ENCODE data around the gene CDC42BPB.
A peak's percentile ranks its signal among the peaks of the same experiment; 100 is the strongest.
"Not testable (repeated sequence)": the region's sequence is repeated elsewhere in the genome, so short reads cannot be mapped to it uniquely, and the experiment has no call there.

CDC42BPB gene

DNA sequence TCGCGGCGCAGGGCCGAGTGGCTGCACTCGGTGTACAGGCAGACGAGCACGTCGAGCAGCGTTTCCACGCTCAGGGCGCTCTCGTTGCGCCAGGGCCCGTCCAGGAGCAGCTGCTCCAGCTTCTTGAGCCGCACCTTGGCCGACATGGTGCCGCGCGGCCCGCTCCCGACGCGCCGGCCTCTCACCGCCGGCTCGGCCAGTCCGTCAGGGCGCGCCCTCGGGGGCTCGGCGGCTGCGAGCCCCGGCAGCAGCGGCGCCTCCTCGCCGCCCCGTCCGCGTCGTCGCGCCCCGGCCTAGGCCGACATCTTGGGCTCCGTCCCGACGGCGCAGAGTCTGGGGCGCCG, 349 bp downstream of the CDC42BPB start:
- Histone ChIP-seq H3K4me3 (peak overlapping the region; percentile 72 to 93 (median 91)), H3K27ac (peak overlapping the region; percentile 72 to 97 (median 91))

DNA sequence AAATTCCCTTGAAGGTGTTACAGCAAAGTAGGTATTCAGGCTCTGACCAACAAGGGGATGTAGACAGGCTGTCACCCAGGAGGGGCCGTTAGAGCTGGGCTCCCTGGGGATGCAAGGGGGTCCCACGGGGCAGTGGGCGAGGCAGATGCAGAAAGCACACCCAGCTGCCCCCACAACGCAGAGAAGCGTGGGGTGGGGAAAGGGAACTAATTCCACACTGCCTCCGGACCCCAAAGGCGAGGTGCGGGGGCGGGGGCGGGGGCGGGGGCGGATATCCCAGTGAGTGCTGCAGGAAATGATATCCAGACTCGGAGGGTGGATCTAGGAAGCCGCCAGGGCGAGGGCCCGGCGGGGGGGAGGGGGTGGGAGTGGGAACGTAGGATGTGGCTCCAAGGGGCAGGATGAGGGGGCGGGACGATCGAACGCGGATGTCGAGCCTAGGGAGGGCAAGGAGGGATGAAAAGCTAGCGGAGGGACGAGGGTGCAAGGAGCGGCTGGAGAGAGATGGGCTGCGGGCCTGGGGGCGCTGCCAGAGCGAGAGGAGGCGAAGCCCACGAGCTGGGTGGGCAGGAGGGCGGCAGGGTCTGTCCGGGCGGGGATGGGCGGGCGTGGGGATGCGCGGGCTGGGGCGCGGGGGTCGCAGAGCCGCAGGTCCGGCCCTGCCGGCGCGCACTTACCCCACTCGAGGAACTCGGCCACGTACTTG, 874 bp downstream of the CDC42BPB start:
- Histone ChIP-seq H3K4me3 (peak overlapping the region; percentile 72 to 93 (median 91)), H3K27ac (peak overlapping the region; percentile 72 to 97 (median 91))

DNA sequence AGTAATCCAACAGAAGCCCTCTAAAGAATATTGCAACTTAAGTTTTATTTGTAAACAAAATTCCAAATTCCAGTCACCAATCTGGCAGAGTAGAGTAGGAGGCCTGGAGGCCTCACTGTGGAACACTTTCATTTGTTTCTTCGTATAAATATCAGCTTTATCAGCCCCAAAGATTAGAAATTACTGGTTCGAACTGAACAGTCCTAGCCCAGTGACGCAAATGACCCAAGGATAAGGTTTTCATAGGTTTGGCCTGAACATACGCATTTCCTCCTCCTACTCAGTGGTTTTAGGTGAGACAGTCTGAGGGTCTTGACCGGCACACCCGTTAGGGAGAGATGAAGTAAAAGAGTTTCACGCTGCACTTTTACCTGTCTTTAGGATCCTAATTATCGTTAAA, 1.7 kb downstream of the CDC42BPB start:
- Histone ChIP-seq H3K4me3 (peak overlapping the region in 6 of 7 experiments; percentile 72 to 92 (median 89)), H3K27ac (peak overlapping the region in 16 of 21 experiments; percentile 10 to 97 (median 92))

DNA sequence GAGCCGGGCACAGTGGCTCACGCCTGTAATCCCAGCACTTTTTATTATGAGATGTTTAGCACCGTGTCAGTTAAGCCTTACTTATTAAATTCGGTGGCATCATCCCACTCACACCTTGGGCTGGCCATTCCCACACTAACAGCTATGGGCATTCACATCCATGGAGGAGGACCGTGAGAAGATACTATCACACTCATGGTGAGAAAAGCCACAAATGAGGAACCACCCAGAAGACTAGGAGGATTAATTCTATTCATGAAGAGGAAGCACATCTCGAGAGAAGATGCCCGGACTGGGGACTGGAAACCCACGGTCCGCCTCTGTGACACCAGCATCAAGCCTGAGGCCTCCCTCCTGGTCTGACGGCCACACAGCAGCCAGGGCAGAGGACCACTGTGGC, 4.9 kb downstream of the CDC42BPB start:
- no peak overlapping the region for H3K27ac ChIP-seq
- no peak overlapping the region for H3K4me3 ChIP-seq

DNA sequence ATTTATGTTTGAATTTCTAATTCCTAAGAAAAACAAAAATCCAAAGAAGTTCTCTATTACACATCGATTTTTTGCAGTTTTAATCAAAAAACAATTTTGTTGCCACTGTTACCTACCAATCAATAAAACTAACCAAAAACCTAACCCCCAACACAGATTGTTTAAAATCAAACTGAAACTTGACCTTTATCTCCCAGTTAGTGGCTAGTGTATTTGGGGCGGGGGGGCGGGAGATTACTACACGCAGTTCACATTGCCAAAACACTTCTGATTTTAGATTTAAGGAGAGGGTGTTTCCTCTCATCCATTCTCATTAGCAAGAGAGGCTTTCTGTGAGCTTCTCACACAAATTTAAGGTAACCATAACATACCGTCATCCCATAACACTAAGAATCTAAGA, 6.4 kb downstream of the CDC42BPB start:
- H3K27ac ChIP-seq, result no peak overlapping the region

DNA sequence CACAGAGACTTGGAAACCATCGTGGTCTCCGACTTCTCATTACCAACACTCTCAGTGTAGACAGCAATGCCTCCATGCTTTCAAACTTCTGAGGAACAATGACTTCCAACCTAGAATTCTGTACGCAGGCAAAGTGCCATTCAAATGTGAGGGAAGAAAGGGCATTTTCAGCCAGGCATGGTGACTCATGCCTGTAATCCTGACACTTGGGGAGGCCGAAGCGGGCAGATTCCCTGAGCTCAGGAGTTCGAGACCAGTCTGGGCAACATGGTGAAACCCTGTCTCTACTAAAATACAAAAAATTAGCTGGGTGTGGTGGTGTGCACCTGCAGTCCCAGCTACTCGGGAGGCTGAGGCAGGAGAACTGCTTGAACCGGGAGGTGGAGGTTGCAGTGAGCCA, 9.9 kb downstream of the CDC42BPB start:
- H3K4me3 ChIP-seq, result not testable (repeated sequence)

More for the DNA sequence above, 6.4 kb downstream of the CDC42BPB start:
- H3K4me3 ChIP-seq, result no peak overlapping the region

DNA sequence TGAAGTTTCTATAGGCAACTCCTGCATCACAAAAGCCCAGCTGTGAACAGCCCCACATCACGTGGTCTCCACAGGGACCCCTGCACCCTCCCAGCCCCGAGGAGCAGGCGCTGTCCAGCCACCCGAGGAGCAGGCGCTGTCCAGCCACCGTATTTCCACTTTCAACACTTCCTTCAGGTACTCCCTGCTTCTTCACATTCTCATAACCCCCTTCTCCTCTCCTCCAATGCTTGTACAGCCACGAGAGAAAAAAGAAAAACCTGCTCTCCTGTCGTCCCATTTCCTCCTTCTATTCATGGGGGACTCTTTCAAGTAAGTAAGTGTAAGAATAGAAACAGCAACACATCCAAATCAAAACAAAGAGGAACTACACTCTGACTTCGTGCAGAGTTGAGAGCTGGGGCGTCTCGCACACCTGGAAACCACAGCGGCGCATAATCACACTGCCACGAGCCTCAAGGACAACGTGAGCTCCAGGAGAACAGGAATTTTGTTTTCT, 11.9 kb downstream of the CDC42BPB start:
- H3K4me3 ChIP-seq, result no peak overlapping the region
- peak overlapping the region in 1 of 21 experiments; percentile 42 for H3K27ac ChIP-seq

More for the DNA sequence above, 9.9 kb downstream of the CDC42BPB start:
- not testable (repeated sequence) for H3K27ac ChIP-seq

DNA sequence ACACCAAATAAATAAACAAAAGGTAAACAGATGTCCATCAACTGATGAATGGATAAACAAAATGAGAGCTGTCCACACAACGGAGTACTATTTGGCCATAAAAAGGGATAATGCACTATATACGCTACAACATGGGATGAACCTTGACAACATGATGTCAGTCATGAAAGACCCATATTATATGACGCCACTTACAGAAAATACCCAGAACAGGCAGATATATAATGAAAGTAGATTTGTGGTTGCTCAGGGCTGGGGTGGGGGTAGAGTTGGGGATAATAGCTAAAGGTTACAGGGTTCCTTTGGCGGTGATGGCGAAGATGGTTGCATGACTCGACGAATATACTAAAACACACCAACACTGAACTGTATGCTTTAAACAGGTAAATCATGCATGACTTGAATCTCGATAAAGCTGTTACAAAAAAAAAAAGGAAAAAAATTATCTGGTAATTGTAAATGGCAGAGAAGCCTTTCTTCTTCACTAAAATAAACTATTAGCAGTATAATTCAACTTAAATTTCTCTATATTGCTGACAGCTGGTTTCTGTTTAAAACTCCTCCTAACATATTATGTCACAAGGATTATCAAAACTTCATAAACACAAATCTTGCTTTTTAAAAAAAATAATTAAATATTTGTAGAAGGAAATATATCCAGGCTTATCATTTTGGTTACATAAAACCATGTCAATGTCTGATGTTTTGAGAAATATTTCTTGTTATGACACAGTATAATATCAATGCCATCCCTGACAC, 13.9 kb downstream of the CDC42BPB start:
- H3K4me3 ChIP-seq, result no peak overlapping the region
- no peak overlapping the region for H3K27ac ChIP-seq

DNA sequence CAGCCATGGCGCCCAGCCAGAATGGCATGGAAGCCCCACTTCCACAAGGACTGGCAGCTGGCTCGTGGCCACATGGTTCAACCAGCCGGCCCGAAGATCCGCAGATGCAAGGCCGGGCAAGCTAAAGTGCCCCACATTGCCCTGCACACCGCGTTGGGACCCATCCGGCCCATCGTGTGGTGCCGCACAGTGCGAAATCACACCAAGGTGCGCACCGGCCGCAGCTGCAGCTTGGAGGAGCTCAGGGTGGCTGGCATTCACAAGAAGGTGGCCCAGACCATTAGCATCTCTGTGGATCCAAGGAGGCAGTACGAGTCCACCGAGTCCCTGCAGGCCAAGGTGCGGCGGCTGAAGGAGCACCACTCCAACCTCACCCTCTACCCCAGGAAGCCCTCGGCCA, 15.9 kb downstream of the CDC42BPB start:
- no peak overlapping the region for H3K27ac ChIP-seq
- H3K4me3 ChIP-seq, result no peak overlapping the region

DNA sequence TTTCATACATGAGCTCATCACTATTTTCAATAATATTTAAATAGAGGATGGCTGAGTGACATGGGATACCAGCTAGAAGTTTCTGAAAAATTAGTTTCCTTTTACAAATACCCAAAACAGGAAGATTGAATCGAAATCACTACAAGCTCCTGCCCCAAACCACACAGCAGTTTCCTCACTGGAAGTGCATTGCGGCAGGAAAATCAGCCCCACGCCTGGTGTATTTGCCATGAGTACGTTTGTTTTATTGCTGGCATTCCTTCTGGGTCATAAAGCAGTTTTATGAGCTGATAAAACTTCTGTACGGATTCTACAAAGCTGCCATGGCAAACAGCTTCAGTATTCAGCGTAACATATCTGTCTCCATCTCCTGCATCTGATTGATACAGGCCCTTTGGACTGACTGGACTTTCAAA, 23.7 kb downstream of the CDC42BPB start:
- Histone ChIP-seq H3K27ac (no peak overlapping the region), H3K4me3 (no peak overlapping the region)

DNA sequence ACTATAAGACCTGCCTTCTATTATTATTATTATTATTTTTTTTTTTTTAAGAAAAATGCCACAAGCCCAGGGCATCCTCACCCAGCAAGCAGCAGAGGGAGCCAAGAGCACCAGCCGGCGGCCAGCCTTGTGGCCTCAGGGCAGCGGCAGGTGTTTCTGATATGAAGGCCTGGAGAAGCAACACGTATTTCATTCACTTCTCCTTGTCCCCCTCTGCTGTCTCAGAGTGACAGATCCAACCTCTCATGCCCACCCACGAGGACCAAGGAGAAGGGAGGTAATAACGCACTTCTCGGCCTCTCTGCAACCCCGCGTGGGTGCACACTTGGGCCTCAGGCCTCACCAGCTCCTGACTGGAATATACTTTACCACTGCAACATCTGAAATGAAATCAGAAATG, 25.4 kb downstream of the CDC42BPB start:
- no peak overlapping the region for H3K4me3 ChIP-seq
- no peak overlapping the region for H3K27ac ChIP-seq

DNA sequence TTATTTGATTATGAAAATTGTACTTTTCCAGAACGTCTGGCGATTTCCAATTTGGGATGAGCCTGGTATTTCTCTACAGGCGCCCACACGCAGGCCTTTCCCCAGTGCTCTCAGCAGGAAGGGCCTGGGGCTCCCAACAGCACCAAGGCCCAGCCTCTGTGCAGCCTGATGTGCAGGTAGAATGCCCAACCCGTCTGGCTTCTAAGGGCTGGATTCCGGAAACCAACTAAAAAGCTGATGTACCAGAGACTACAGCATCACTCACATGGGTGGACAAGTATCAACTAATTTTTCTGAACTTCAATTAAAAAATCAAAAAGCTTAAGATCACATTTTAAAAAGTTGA, 25.8 kb downstream of the CDC42BPB start:
- Histone ChIP-seq H3K4me3 (no peak overlapping the region), H3K27ac (peak overlapping the region in 1 of 21 experiments; percentile 15)

DNA sequence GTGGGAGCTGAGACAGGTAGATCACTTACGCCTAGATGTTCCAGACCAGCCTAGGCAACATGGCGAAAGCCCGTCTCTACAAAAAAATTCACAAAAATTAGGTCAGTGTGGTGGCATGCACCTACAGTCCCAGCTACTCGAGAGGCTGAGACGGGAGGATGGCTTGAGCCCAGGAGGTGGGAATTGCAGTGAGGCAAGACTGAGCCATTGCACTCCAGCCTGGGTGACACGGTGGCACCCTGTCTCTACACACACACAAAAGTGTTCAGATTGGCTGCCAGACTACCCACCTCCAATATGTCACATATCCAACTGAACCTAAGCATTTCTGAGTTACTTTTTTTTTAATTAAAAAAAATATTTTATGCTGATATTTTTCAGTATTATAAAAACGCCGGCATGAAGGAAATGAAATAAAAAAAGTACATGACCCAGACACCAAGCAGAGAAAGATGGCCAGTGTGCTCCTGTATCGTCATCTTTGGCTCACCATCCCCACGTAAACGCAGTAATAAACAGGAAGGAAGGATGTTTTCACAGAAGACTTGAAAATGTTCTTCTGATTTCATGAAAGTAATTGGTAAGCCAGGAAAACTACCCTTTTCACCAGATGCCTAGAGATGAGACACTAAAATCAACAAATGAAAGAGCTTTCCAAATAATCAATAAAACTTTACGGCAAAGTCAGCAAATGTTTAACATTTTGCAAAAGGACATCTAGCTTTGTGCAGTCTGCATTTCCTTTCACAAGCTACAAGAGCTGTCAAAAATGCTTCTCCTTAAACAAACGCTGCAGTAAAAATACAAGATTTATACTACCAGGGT, 26.4 kb downstream of the CDC42BPB start:
- peak overlapping the region in 1 of 21 experiments; percentile 15 for H3K27ac ChIP-seq

DNA sequence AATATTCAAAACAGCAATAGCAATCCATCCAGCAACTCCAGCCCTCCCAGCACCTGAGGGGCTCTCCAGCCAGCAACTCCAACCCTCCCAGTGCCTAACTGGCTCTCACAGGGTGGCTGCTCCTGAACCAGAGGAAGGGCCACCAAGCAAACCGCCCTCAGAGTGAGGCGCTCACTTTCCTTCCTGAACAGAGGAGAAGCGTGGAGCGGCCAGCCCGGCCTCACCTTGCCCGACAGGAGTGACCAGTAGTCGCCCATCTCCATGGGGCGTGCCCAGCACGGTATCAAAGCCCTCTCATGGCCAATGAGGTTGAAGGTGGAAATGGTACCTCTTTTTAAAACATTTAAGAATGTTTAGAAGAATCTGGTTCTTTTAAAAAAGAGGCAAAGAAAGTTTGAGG, 27.4 kb downstream of the CDC42BPB start:
- no peak overlapping the region for H3K27ac ChIP-seq

More for the DNA sequence above, 26.4 kb downstream of the CDC42BPB start:
- H3K4me3 ChIP-seq, result no peak overlapping the region

DNA sequence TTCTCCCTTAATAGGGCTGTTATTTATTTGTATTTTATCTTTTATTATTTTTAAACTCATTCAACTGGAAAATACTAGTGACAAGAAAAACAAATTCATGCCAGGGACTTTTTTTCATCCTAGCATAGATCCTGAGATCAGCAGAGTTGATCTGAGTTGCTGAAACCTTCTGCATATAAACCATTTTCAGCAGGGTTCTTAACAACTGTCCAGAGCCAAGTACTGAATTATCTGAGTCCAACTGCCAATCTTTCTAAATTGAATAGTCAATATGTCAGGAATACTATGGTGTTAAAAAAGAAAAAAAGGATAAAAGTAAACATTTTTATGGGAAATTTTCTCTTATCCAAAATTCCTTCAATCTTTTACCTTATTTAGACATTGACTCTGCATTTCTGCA, 28.6 kb downstream of the CDC42BPB start:
- H3K4me3 ChIP-seq, result no peak overlapping the region
- H3K27ac ChIP-seq, result no peak overlapping the region

More for the DNA sequence above, 27.4 kb downstream of the CDC42BPB start:
- no peak overlapping the region for H3K4me3 ChIP-seq

DNA sequence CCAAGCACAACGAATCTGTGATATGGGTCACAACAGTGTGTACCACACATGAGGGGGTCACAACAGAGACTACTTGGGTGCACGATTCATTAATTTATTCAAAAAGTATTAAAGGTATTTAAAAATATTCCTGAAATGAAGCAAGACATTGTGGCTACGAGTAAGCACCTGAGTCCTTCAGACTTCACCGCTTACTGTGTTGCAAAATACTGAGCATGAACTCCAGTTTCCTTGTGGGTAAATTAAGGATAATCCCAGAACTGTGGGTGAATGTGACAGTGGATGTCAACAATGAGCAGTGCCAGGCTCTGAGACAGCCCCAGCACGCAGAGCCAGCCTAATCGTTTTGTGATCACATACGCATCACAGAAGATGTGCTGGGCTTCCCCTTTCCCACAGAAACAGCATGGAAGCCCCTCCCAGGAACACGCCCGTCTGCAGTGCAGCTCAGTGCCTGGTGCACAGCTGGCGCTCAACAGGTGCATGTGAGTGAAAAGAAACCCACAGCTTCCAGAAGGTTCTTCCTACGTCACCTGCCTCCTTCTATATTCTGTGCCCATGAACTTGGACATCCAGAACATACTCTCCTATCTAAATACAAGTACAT, 29.1 kb downstream of the CDC42BPB start:
- H3K4me3 ChIP-seq, result no peak overlapping the region
- H3K27ac ChIP-seq, result no peak overlapping the region

DNA sequence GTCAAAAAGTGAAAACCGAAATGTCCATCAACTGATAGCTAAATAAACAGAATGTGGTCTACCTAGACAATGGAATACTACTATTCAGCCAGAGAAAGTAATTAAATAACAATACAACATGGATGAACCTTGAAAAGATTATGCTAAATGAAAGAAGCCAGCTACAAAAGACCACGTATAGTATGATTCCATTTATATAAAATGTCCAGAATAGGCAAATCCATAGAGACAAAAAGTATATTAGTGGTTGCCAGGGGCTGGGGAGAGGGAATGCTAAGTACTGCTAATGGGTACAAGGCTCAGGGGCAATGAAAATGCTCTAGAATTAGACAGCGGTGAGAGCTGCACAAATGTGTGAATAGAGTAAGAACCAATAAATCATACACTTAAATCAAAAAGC, 29.9 kb downstream of the CDC42BPB start:
- Histone ChIP-seq H3K27ac (no peak overlapping the region), H3K4me3 (no peak overlapping the region)

DNA sequence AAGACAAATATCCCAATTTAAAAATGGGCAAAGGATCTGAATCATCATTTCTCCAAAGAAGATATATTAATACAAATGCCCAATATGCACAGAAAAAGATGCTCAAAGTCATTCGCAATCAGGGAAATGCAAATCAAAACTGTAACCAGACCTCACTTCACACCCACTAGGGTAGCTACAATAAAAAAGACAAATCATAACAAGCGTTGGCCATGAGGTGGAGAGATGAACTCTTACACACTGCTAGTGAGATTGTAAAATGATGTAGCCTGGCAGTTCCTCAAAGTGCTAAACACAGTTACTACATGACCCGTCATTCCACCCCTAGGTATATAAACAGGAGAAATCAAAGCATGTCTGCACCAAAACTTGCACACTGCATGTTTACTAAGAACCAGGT, 30.4 kb downstream of the CDC42BPB start:
- no peak overlapping the region for H3K4me3 ChIP-seq
- peak overlapping the region in 1 of 21 experiments; percentile 57 for H3K27ac ChIP-seq

DNA sequence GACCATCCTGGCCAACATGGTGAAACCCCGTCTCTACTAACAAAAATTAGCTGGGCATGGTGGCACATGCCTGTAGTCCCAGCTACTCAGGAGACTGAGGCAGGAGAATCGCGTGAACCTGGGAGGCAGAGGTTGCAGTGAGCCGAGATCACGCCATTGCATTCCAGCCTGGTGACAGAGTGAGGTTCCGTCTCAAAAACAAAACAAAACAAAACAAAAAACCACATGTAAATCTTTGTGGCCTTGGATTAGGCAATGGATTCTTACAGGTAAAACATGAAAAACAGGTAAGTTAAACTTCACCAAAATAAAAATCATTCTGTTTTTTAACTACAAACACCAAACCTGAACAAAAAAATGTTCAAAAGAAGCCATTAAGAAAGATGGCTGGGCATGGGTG, 31.2 kb downstream of the CDC42BPB start:
- H3K4me3 ChIP-seq, result not testable (repeated sequence)

More for the DNA sequence above, 31.2 kb downstream of the CDC42BPB start:
- H3K27ac ChIP-seq, result peak overlapping the region in 2 of 21 experiments; percentile 31 to 57
